Ureter (tissue), 1 donor: ENCODE measurements around the gene GALNT9. TPM values are rescaled to one million over a fixed set of nuclear protein-coding genes. Genes with fewer than 3 reads are reported as not detected.
"Not testable (repeated sequence)": the region's sequence is repeated elsewhere in the genome, so short reads cannot be mapped to it uniquely, and the experiment has no call there.

Experiments used
- DNase-seq: peaks from one replicate; pipeline ENCODE4 v3.0.0-alpha.2; 2020; ENCODE audit warnings: low spot score
- total RNA-seq: library from RNA; stranded (reverse); gene quantifications from one replicate; pipeline ENCODE4 v1.2.4, GENCODE V29; 2023
- donor health status: DM: yes; HTN: yes; CAD: no.

GALNT9 gene
- total RNA-seq, result 0.44 TPM

DNA sequence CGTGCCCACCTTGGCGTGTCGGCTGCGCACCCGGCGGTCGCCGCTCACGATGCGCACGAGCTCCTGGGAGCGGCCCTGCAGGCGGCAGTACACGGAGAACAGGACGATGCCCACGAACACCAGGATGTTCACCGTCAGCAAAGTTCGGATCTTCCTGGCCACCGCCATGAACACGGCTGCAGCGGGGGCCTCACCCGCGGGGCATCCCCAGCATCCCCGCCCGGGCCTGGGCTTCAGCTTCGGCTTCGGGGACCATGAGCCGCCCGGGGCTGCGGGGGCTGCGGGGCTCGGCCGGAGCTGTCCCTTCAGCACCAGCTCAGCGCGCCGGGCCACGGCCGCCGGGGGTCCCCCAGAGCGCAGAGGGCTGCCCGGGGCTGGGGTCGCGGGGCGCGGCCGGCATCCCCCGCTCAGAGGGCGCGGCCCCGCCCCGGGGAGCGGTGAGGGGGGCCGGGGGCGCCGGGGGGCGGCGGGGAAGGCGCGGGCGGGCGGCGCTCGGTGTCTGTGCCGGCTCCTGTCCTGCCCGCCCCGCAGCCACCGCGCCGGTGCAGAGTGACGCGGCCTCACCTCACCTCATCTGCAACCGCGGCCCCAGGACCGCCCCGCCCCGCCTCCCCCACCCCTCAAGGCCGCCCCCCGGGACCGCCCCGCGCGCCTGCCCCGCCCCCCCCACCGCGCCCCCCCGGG lies at the start of gene GALNT9:
Gene GALNT9, minus strand, starts transcription at position 554 of the 684 bp plus-strand sequence. Its CDS starts 386 bp downstream, at position 168.
- DNase-seq, result no peak

DNA sequence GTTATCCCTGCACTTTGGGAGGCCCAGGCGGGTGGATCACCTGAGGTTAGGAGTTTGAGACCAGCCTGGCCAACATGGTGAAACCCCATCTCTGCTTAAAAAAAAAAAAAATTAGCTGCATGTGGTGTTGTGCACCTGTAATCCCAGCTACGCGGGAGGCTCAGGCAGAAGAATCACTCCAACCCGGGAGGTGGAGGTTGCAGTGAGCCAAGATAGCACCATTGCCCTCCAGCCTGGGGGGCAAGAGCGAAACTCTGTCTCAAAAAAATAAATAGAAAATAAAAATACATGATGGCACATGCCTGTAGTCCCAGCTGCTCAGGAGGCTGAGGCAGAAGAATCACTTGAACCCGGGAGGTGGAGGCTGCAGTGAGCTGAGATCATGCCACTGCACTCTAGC lies 49.7 kb upstream of the GALNT9 start:
- not testable (repeated sequence) for DNase-seq

DNA sequence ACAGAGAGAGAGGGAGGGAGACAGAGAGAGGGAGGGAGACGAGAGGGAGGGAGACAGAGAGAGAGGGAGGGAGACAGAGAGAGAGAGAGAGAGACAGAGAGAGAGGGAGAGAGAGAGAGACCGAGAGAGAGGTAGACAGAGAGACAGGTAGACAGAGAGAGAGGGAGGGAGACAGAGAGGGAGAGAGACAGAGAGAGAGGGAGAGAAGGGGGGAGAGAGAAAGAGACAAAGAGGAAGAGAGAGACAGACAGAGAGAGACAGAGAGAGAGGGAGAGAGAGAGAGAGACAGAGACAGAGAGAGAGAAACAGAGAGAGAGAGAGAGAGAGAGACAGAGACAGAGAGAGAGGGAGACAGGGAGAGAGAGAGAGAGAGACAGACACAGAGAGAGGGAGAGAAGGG lies 47.8 kb upstream of the GALNT9 start:
- DNase-seq, result no peak

DNA sequence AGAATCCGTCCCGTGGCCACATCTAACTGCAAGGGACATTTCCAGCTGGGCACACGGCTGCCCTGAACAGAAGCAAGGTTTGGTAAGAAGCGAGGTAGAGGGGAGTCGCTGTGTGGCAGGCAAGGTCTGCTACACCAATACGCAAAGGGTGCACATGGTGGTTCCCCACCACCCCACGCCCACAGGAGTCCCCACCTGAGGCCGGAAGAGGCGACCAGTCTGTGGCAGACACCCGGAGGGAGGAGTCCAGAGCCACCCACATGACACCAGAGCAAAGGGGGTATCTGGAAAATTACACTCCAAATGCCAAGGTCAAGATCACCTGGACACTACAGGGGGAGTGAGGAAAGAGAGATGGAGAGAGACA lies 47.1 kb upstream of the GALNT9 start:
- DNase-seq, result no peak

DNA sequence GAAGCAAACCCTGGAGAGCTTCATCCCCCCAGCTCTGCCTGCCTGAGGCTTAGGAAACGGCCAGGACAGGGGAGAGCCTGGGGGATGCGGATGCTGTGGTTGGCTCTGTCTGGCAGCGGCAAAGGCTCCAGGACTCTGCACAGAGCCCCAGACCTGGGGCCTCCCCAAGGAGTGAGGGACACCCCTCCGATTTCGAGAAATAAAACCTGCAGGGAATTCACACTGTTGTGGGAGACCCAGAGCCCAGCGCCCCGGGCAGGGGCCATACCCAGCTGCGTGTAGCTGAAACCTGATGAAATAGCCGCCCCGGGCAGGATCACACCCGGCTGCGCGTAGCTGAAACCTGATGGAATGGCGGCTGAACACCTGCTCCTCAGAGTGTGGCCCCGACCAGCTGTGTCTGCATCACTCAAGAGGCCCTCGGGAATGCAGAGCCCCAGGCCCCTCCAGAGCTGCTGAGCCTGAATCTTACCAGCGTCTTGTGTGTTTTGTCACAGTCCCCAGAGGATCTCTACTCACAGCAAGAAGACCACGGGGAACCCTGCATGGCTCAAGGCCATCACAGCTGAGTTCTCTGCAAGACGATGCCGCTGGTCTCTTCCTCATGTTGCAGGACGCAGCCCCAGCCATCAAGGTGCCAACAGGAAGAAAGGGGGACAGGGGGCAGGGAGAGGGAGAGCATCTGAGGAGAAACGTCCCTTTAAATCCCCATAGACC lies 46.5 kb upstream of the GALNT9 start:
- DNase-seq, result no peak

DNA sequence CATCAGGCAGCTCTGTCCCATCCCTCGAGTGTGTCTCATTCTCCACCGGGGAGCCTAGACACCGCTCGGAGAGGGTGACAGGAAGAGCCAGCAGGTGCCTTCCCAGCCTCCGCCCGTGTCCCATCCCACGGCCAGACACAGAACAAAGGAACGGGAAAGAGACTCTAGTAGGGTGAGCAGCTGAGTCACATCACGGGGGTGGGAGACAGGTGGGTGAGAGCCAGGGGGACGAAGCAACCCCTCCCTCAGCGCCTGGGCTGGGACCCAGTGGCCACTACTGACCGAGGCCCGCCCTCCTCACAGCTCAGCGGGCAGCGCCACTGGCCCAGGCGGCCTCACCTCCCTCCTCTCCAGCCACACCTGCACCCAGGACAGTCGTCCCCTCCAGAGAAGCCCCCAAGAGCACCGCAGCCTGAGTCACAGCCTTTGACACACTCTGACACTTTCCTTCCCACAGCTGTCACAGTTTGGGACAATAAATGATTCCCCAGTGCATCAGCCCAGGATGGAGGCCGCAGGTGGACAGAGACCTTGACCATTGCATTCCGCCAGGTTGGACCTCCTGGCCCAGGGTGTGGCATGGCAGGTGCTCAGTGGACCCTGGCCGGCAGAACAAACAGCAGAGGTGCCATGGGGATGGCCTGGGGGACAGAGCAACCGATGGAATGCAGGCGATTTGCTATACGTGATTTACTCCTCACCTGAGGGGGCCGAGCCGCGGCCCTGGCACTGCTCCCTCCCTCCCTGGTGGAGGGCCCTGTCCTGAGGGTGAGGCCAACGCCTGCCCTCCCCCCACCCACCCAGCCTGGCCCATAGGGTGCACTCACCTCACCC lies 45.4 kb upstream of the GALNT9 start:
- DNase-seq, result no peak

DNA sequence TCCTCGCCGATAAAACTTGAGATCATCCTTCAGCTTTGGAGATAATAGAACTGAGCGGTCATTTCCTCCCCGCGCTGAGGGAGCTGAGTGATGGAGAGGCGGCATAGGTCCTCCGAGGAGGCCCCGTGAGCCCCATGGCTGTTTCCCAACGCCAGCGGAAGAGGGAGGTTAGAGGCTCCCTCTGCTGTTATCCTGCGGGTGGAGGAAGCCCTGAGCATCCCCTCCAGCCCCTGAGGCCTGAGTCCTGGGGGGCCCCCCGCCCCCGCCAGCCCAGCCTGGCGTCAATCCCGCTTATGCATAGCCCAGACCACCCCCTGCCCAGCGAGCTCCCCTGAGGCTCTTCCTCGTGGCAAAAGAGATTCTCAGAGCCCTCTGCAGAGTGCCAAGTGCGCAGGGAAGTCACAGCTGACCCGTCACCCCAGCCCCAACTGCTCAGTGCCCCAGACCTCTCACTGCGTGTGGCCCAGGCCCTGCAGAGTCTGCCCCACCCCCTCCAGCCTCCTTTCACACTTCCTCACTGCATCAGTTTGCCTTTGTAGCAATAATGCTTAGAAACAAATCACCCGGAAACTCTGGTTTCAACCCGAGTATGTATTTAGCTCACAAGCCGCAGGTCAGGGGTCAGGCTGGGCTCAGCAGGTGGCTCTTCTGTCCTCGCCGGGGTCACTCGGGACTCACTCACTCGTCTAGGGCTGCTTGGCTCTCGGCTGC lies 44.7 kb upstream of the GALNT9 start:
- DNase-seq, result no peak

DNA sequence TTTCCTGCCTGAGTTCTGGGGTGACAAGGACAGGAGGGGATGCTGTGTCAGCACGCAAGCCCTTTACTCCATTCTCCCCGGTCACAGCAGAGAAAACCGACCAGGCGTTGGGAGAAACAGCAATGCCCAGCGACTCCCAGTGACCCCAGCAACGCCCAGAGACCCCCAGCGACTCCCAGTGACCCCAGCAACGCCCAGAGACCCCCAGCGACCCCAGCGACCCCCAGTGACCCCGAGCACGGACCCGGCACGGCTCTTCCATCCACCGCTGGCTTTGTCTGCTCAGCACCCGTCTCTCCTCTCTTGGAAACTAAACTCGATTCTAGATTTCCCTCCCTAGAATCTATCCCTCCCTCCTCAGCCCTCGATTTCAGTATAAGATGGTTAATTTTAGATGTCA lies 38.5 kb upstream of the GALNT9 start:
- DNase-seq, result no peak

DNA sequence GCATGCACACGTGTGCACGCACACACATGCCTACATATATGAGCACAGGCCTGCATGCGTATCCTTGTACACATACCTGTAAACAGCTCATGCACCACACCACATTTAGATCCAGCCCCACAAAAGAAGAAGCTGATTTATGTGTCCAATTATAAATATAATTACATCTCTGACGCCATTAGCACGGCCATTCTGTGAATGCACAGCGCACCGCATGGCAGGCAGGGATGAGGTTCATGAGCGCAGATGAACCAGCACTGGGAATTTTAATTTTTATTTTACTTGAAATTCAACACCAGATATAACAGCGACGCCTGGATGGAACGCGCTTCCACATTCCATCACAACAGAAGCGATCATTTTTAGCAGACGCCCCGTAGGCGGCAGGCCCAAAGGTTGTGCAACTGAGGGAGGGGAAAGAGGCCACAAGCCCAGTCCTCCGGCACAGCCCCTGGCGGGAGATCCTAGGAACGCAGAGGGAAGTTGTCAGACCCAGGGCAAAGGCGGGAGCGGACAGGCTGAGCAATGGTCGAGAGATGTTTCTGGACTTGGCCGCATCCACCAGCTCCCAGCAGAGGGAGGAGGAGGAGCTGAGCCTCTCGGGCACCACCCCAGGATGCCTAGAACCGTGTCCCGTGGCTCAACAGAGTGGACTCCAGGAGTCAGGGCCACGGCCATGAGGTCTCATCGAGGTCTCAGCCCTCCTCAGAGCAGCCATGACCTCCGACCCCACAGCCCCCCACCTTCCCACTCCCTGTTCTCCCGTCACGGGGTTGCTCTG lies 37.9 kb upstream of the GALNT9 start:
- DNase-seq, result no peak

DNA sequence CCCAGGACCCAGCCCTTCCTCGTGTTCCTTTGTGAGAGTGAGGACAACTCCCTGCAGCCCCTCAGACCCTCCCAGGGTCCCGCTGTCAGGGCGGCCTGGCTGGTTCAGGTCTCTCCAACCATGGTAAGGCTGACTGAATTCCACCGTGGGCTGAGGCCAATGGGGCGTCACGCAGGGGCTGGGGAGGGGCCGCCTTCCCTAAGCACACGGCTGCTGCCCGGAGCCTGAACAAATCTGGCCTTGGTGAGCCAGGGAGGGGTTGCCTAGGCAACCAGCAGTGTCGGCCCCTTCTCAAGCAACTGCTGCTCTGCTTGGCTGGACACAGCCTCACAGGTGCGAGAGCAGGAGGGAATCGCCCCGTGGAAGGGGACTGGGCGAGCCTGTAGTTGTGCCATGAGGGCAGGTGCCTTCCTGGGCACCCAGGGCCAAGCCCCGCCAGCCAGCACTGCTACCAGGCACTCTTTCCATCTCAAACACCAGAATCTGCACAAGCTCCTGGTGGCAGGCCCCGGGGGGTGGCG lies 37.0 kb upstream of the GALNT9 start:
- DNase-seq, result no peak

DNA sequence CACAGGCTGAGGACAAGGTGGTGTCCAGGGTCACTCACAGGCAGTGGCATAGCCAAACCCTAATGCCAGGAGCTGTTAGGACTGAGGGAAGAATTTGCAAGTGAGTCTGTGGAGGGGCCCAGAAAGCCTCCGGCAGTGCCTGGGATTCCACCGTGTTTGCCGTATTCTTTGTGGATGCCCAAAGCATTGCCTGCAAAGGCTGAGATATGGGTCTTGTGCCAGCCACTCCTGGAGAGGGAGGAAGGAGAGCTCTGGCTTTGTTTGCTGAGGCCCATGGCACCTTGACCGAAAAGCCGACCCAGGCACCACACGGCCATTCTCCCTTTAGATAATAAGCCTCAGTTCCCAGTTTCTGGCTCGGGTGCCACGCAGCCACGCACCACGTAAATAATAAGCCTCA lies 35.8 kb upstream of the GALNT9 start:
- DNase-seq, result no peak

DNA sequence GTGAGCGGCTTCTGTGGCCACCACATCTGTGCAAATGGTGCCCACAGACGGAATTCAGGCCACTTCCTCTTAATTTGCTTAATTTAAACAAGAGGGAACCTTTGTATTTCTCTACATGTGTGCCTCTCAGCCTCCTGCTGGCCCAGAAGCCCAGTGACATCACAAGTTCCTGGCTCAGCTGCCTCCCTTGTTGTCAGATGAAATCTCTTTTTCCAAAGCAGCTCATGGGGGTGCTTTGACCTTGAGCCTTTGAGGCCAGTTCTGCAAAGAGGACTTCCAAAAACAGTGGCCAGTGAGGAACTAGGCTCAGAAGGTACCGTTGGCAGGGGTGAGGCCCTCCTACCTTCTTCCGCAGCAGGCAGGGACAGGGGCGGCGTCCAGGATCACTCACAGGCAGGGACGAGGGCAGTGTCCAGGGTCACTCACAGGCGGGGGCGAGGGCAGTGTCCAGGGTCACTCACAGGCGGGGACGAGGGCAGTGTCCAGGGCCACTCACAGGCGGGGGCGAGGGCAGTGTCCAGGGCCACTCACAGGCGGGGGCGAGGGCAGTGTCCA lies 35.0 kb upstream of the GALNT9 start:
- no peak for DNase-seq

DNA sequence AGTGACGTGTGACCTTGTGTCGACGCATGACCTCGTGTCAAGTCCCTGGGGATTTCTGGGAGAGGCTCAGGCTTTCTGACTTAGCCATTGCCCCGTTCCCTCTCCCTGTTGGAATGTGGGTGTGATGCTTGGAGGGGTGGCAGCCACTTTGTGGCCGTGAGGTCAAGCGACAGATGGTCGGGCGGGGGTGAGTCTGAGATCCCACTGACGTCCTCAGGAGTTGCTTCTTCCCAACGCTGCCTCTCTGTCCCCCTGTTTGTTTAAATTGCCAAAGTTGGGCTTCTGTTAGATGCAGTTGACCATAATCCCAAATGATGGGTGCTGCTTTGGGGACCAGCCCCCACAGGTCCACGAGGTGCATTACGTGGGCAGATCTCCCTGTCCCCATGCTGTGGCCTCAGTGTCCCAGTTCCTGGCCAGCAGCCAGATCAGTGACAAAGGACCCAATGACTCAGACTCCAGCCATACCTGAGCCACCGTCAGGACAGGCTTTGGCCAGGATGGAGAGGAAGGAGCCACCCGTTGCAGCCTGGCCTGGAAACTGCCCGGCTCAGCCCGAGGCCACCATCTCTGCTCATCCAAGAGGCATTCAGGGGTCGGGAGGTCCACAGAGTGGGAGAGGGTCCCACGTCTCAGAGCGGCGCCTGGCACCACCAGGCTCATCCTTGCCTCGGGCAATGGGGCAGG lies 34.4 kb upstream of the GALNT9 start:
- no peak for DNase-seq

DNA sequence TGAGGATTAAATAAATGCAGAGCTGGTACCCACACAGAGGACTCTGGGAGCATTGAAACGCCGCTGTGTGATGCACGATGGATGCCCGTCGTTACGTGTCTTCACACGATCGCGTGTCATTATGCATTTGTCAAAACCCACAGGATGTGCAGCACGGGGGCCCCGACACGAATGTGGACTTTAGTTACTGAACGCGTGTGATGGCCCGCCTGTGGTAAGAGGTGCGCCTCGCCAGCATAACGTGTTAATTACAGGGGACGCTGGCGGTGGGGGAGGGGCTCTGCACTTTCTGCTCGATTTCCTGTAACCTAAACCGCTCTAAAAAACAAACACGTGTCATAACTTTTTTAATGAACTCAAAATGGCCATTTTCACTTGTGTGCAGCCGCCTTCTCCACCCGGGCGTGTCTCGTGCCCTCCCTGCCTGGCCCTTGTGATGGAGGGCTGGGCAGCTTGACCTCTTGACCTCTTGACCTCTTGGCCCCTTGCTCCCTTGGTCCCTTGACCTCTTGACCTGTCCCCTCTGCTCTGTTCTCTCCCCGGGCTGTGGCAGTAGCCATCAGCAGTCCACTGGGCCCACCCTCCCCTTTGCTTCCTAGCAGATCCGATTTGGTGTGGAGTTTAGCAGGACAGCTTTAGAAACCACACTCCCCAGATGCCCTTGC lies 33.7 kb upstream of the GALNT9 start:
- no peak for DNase-seq

DNA sequence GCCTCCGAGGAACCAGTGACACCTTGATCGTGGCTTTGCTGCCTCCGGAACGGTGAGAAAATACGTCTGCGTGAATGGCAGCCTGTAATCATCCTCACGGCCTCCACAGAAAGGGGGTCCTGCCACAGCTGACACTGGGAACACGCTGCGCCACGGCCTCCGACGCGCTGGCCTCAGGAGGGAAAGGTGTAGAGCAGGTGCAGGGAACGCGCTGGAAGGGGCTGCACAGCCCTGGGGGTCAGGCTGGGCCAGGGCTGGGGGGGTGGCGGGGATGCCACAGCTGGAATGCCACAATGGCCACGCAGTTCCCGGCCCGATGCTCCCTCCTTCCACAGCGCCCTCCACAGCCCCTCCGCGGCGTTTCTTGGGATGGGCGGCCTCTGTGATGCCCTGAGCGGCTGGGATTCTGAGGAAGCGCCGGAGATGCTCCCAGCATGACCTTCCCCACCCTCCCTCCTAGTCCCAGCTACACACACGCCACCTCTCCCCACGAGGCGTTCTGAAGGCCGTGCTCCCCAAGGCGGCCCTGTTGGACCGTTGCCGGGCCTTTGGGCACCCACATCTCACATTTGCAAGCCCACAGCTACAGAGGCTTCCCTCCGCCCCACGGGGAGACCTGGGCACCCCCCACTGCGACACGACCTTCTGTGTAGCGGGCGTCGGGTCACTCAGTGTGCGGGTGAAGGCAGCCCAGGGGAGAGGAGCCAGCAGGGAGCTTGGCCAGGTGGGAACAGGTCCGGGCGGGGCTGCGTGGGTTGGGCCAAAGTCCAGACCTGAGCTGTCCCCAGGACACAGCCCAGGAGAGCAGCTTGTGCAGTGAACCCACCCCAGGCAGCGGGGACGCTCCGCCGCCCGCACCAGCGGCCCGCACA lies 31.8 kb upstream of the GALNT9 start:
- DNase-seq, result no peak

DNA sequence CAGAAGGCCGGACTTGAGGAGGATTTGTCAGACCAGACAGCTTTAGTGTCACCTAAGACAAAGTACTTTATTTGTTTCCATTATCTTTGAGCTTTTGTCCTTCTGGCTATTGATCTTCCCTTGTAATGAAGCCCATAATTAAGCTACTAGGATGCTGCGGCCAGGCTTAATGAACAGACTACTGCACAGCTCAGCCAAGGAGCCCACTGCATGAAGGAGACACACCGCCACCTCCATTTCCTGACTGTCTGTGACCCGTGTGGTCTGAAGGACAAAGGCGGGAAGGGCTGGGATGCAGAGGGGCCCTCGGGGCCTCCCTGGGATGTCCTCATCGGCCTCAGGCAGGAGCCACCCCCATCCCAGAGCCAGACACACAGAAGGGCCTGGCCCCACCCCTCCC lies 31.0 kb upstream of the GALNT9 start:
- no peak for DNase-seq

DNA sequence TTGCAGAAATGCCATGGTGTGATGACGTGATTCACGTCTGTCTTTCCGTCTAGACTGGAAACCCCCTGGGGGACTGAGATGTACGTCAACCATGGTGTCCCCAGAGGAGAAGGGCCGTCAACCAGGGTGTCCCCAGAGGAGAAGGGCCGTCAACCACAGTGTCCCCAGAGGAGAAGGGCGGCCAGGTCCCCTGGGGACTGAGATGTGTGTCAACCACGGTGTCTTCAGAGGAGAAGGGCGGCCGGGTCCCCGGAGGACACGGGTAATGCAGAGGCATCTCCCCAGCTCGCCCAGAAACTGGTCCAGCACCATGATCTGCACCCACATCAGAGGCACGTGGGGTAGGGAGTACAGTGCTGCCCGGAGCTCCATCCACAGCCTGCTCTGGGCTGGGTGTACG lies 30.6 kb upstream of the GALNT9 start:
- DNase-seq, result no peak

DNA sequence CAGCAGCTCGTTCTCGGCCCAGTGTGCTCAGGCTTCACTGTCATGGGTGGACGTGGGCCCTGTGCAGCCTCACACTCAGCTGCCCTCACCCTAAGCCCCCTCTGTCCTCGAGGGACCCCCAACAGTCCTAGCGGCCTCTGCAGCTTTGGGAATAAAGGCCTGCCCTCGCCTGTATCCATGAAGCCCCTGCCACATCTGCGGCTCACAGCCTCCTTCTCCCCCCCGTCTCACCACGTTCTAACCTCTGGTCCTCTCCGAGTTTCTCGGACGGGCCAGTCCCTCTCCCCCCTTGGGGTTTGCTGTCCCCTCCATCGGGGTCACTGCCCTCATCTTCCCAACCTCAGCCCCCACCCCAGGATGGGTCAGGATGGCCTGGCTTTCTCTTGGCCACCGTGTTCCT lies 30.2 kb upstream of the GALNT9 start:
- no peak for DNase-seq
